Left ventricle myocardium inferior (tissue), 1 donor: ENCODE measurements around the gene VPS29. TPM values are rescaled to one million over a fixed set of nuclear protein-coding genes. Genes with fewer than 3 reads are reported as not detected.

Experiments used
- DNase-seq: peaks from one replicate; pipeline ENCODE4 v3.0.0-alpha.2; 2020
- H3K27ac ChIP-seq: fragments of 200-600 bp; replicated peaks from 2 replicates; pipeline ENCODE4 v1.8.0; 2021
- H3K27me3 ChIP-seq: fragments of 200-600 bp; 2 replicates; pipeline ENCODE4 v1.8.0; 2021; ENCODE audit warnings: low read depth
- H3K36me3 ChIP-seq: fragments of 200-600 bp; 2 replicates; pipeline ENCODE4 v1.8.0; 2021
- H3K4me1 ChIP-seq: fragments of 200-600 bp; 2 replicates; pipeline ENCODE4 v1.8.0; 2021
- H3K4me3 ChIP-seq: fragments of 200-600 bp; 2 replicates; pipeline ENCODE4 v1.8.0; 2021; ENCODE audit warnings: mild to moderate bottlenecking, moderate library complexity
- H3K9me3 ChIP-seq: fragments of 200-600 bp; replicated peaks from 2 replicates; pipeline ENCODE4 v1.8.0; 2021
- CTCF ChIP-seq: fragments of 200-600 bp; IDR thresholded peaks from 2 replicates; pipeline ENCODE4 v1.8.0; 2021; ENCODE audit warnings: antibody characterized with exemption, mild to moderate bottlenecking, borderline replicate concordance
- intact Hi-C: fragments of 100-400 bp; cut with micrococcal nuclease; formaldehyde crosslinking; loops from one replicate; pipeline ENCODE4 v1.11.0; 2022
- total RNA-seq: library from RNA; stranded (reverse); fragmentation: NEBNext Ultra II Directional; extraction: Animal tissue kit (Norgen Biotek cat#: 25700); gene quantifications from one replicate; pipeline ENCODE4 v1.2.1, GENCODE V29; 2021
- donor health status: DM: no; HTN: yes; CAD: no; lungs with severe emphysema.

Gene VPS29
- total RNA-seq, 1 donor from 2014 or later = 91.1 TPM

GRCh38 chr12:110503432-110503831, 1.5 kb upstream of the VPS29 start:
- peaks cover 39% of the 10 kb centered on the region for H3K4me1 ChIP-seq
- H3K9me3 ChIP-seq = no peaks in the 10 kb centered on the region
- no peak overlapping the region for H3K4me3 ChIP-seq
- H3K27ac ChIP-seq = no peak overlapping the region
- no peak for DNase-seq
- H3K36me3 ChIP-seq = no peaks in the 10 kb centered on the region
- TF ChIP-seq CTCF = no peak
- no peaks in the 10 kb centered on the region for H3K27me3 ChIP-seq
- intact Hi-C loops = no loop called here

GRCh38 chr12:110501399-110501751, 536 bp downstream of the VPS29 start:
- Histone ChIP-seq H3K27me3 (no peaks in the 10 kb centered on the region), H3K27ac (peak overlapping the region; percentile 93), H3K4me3 (peak overlapping the region; percentile 98), H3K9me3 (no peaks in the 10 kb centered on the region), H3K4me1 (peaks cover 51% of the 10 kb centered on the region), H3K36me3 (no peaks in the 10 kb centered on the region)
- TF ChIP-seq CTCF = no peak
- no peak for DNase-seq
- intact Hi-C loops = no loop called here

- DNase-seq = no peak
- peaks cover 51% of the 10 kb centered on the region for H3K4me1 ChIP-seq
- no peak overlapping the region for H3K4me3 ChIP-seq
- no peak for TF ChIP-seq CTCF
- no peaks in the 10 kb centered on the region for H3K27me3 ChIP-seq
- no peaks in the 10 kb centered on the region for H3K9me3 ChIP-seq
- intact Hi-C loops = no loop called here
- H3K27ac ChIP-seq = peak overlapping the region; percentile 3
- peaks cover 20% of the 10 kb centered on the region for H3K36me3 ChIP-seq
Observed at GRCh38 chr12:110498984-110499706, 2.8 kb downstream of the VPS29 start.

GRCh38 chr12:110475426-110475825, 26.5 kb downstream of the VPS29 start:
- intact Hi-C loops = no loop called here
- DNase-seq = no peak
- H3K4me3 ChIP-seq = no peak overlapping the region
- H3K27me3 ChIP-seq = no peaks in the 10 kb centered on the region
- no peaks in the 10 kb centered on the region for H3K9me3 ChIP-seq
- no peak for TF ChIP-seq CTCF
- H3K36me3 ChIP-seq = peaks cover 2% of the 10 kb centered on the region
- no peaks in the 10 kb centered on the region for H3K4me1 ChIP-seq
- no peak overlapping the region for H3K27ac ChIP-seq

- H3K27me3 ChIP-seq = no peaks in the 10 kb centered on the region
- no peak for TF ChIP-seq CTCF
- H3K9me3 ChIP-seq = no peaks in the 10 kb centered on the region
- peaks cover 33% of the 10 kb centered on the region for H3K4me1 ChIP-seq
- peak within 1 kb of the TSS; percentile 97 for H3K27ac ChIP-seq
- DNase-seq = peak; percentile 95
- H3K36me3 ChIP-seq = peaks cover 16% of the 10 kb centered on the region
- peak within 1 kb of the TSS; percentile 93 for H3K4me3 ChIP-seq
- intact Hi-C loops = no loop called here
Observed at GRCh38 chr12:110468214-110469048, 33.5 kb downstream of the VPS29 start, which contains the start of the genes FAM216A and GPN3. FAM216A (plus strand) TSS chr12:110468845; CDS start chr12:110468876, 31 bp downstream. GPN3 (minus strand) TSS chr12:110468257; CDS start chr12:110468203, 54 bp downstream.
